ENCODE results near the gene TMEM190. TPM values are rescaled to one million over a fixed set of nuclear protein-coding genes. Genes with fewer than 3 reads are reported as not detected.

Gene TMEM190
- total and polyA plus RNA-seq, 2 donors (not counting 1 experiment from before 2014, with no cell fraction given): not detected

DNA sequence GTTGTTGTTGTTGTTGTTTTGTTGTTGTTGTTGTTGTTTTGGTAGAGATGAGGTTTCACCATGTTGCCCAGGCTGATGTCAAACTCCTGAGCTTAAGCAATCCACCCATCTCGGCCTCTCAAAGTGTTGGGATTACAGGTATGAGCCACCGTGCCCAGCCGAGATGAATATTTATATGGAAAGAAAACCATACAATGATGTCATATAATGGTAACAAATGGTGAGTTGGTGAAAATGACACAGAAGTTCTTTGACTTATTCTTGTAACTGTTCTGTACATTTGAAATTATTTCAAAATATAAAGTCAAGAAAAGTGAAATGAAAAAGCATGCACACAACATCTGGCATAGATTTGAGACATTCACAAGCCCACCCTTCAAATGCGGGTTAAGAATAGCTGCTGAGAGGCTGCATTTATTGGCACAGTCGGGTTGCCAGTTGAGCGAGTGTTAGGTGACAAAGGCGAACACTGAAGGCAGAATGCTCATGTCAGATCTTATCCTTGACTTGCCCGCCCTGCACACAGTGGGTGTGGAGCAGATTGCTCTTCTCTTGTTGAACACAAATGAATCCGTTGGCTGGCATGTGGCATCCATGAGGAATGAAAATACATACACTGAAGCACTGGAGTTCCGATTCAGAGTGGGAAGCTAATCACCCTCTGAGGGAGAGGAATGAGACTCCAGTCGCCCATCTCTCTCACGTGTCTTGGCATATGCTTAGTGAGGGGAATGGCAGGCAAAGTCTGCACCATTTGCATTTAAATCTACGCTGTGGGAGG is 46.8 kb downstream of the TMEM190 start:
- POLR2A ChIA-PET: no interaction called here
- Histone ChIP-seq H3K4me3 (ENCODE audit: control extremely low read depth in 1 of 5, extremely low read depth in 1 of 5, insufficient read depth in 1 of 5, low read depth in 2 of 5, low read length in 4 of 5) (no peak overlapping the region), H2AFZ (ENCODE audit: insufficient read depth, low read depth, low read length, poor library complexity, severe bottlenecking) (no peak overlapping the region), H3K27ac (ENCODE audit: low read length in 2 of 2) (no peak overlapping the region), H4K20me1 (ENCODE audit: control insufficient read depth, insufficient read depth, low read length, poor library complexity, severe bottlenecking) (no peaks in the 10 kb centered on the region), H3K79me2 (ENCODE audit: control insufficient read depth, insufficient read depth, low read length) (no peaks in the 10 kb centered on the region), H3K27me3 (replicated peaks in 1 of 4; ENCODE audit: control extremely low read depth in 1 of 4, control insufficient read depth in 3 of 4, insufficient read depth in 4 of 4, low read length in 3 of 4) (peaks cover 0 to 19% (median 3%) of the 10 kb centered on the region in 4 experiments), H3K9ac (ENCODE audit: low read length) (no peak overlapping the region), H3K4me2 (replicated peaks; ENCODE audit: low read depth, low read length, poor library complexity, severe bottlenecking) (no peak overlapping the region), H3K9me3 (ENCODE audit: control extremely low read depth in 1 of 3, control insufficient read depth in 2 of 3, insufficient read depth in 1 of 3, low read length in 2 of 3) (peaks cover 0 to 4% (median 0%) of the 10 kb centered on the region in 3 donors), H3K4me1 (ENCODE audit: control insufficient read depth in 2 of 2, insufficient read depth in 2 of 2, low read length in 2 of 2) (no peaks in the 10 kb centered on the region), H3K36me3 (replicated peaks in 1 of 2; ENCODE audit: control extremely low read depth in 1 of 2, control insufficient read depth in 1 of 2, extremely low read depth in 1 of 2, insufficient read depth in 2 of 2, low read length in 1 of 2) (no peaks in the 10 kb centered on the region)
- H3K27ac Mint-ChIP-seq: no peak overlapping the region
- peaks cover 27% of the 10 kb centered on the region for H3K27me3 Mint-ChIP-seq
- DNase-seq: no peak
- no peak for TF ChIP-seq EZH2 (IDR thresholded peaks at IDR 0.05; ENCODE audit: borderline replicate concordance, insufficient read depth, low read depth, low read length, poor library complexity, severe bottlenecking)
- TF ChIP-seq, protein P1, sequence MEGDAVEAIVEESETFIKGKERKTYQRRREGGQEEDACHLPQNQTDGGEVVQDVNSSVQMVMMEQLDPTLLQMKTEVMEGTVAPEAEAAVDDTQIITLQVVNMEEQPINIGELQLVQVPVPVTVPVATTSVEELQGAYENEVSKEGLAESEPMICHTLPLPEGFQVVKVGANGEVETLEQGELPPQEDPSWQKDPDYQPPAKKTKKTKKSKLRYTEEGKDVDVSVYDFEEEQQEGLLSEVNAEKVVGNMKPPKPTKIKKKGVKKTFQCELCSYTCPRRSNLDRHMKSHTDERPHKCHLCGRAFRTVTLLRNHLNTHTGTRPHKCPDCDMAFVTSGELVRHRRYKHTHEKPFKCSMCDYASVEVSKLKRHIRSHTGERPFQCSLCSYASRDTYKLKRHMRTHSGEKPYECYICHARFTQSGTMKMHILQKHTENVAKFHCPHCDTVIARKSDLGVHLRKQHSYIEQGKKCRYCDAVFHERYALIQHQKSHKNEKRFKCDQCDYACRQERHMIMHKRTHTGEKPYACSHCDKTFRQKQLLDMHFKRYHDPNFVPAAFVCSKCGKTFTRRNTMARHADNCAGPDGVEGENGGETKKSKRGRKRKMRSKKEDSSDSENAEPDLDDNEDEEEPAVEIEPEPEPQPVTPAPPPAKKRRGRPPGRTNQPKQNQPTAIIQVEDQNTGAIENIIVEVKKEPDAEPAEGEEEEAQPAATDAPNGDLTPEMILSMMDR (IDR thresholded peaks at IDR 0.05): no peak
- no peak for ATAC-seq (ENCODE audit: low read depth)
- WGBS (ENCODE audit: insufficient coverage): 96% methylated on average over 7 of the region's 13 CpGs
- no peak overlapping the region for H3K4me3 Mint-ChIP-seq
- intact Hi-C loops (cut with micrococcal nuclease): no loop called here
- CTCF ChIA-PET: interaction anchor here (0.7 kb wide), 1 partner anchor 1072 kb away, joined by 4 read pairs; no protein-coding TSS in a partner anchor
- H3K4me1 Mint-ChIP-seq: no peaks in the 10 kb centered on the region
- H3K9me3 Mint-ChIP-seq (ENCODE audit: insufficient read depth): no peaks in the 10 kb centered on the region

DNA sequence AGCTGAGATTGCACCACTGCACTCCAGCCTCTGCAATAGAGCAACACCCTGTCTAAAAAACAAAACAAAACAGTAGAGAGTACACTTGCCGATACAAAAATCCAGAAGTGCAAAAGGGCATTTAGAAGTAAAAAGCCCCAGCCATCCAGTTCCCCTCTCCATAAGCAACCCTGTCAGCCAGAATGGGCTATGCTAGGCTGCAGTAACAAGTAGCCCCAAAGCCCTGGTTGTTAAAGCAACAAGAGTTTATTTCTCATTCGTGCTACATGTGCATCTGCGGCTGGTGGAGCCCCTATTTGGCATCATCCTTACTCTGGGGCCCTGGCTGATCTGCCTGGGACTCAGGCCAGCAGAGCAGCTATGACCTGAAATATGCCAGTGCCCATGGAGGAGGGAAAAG is 47.9 kb downstream of the TMEM190 start:
- H3K4me2 ChIP-seq (replicated peaks; ENCODE audit: low read depth, low read length, poor library complexity, severe bottlenecking): no peak overlapping the region
- Mint-ChIP-seq H3K4me3 (no peak overlapping the region), H3K9me3 (ENCODE audit: insufficient read depth) (no peaks in the 10 kb centered on the region), H3K27ac (no peak overlapping the region), H3K4me1 (no peaks in the 10 kb centered on the region), H3K27me3 (peaks cover 32% of the 10 kb centered on the region)
- no peak for TF ChIP-seq EZH2 (IDR thresholded peaks at IDR 0.05; ENCODE audit: borderline replicate concordance, insufficient read depth, low read depth, low read length, poor library complexity, severe bottlenecking)
- TF ChIP-seq, protein P1 (IDR thresholded peaks at IDR 0.05): no peak
- DNase-seq: no peak
- POLR2A ChIA-PET: no interaction called here
- ATAC-seq (ENCODE audit: low read depth): no peak
- CTCF ChIA-PET: interaction anchor here (2.2 kb wide), 1 partner anchor 283 kb away, joined by 6 read pairs; no protein-coding TSS in a partner anchor
- no peaks in the 10 kb centered on the region for H3K79me2 ChIP-seq (ENCODE audit: control insufficient read depth, insufficient read depth, low read length)
- H3K27ac ChIP-seq (ENCODE audit: low read length in 2 of 2): no peak overlapping the region
- intact Hi-C loops (cut with micrococcal nuclease): no loop called here
- 100% methylated on average over 2 of the region's 3 CpGs for WGBS (ENCODE audit: insufficient coverage)
- H3K36me3 ChIP-seq (replicated peaks in 1 of 2; ENCODE audit: control extremely low read depth in 1 of 2, control insufficient read depth in 1 of 2, extremely low read depth in 1 of 2, insufficient read depth in 2 of 2, low read length in 1 of 2): no peaks in the 10 kb centered on the region
- peaks cover 0 to 24% (median 5%) of the 10 kb centered on the region in 4 experiments for H3K27me3 ChIP-seq (replicated peaks in 1 of 4; ENCODE audit: control extremely low read depth in 1 of 4, control insufficient read depth in 3 of 4, insufficient read depth in 4 of 4, low read length in 3 of 4)
- no peak overlapping the region for H3K4me3 ChIP-seq (ENCODE audit: control extremely low read depth in 1 of 5, extremely low read depth in 1 of 5, insufficient read depth in 1 of 5, low read depth in 2 of 5, low read length in 4 of 5)
- no peaks in the 10 kb centered on the region for H3K4me1 ChIP-seq (ENCODE audit: control insufficient read depth in 2 of 2, insufficient read depth in 2 of 2, low read length in 2 of 2)
- H3K9me3 ChIP-seq (ENCODE audit: control extremely low read depth in 1 of 3, control insufficient read depth in 2 of 3, insufficient read depth in 1 of 3, low read length in 2 of 3): peaks cover 0 to 7% (median 0%) of the 10 kb centered on the region in 3 donors
- no peak overlapping the region for H3K9ac ChIP-seq (ENCODE audit: low read length)
- no peaks in the 10 kb centered on the region for H4K20me1 ChIP-seq (ENCODE audit: control insufficient read depth, insufficient read depth, low read length, poor library complexity, severe bottlenecking)
- no peak overlapping the region for H2AFZ ChIP-seq (ENCODE audit: insufficient read depth, low read depth, low read length, poor library complexity, severe bottlenecking)

Measured in B cell (primary cell).